ENCODE results near the gene SLC12A2. TPM values are rescaled to one million over a fixed set of nuclear protein-coding genes. Genes with fewer than 3 reads are reported as not detected.

SLC12A2 gene
- total RNA-seq, 1 donor from 2014 or later = 24.6 TPM

GRCh38 chr5:128097781-128098180 lies 14.2 kb downstream of the SLC12A2 start:
- H3K4me2 ChIP-seq = no peak overlapping the region
- peaks cover 23% of the 10 kb centered on the region for H3K9me3 Mint-ChIP-seq
- H3K36me3 Mint-ChIP-seq = peaks cover 36% of the 10 kb centered on the region
- H3K9ac ChIP-seq = no peak overlapping the region
- H3K27ac ChIP-seq = no peak overlapping the region
- H3K27me3 Mint-ChIP-seq (ENCODE audit: insufficient read depth, low read depth) = no peaks in the 10 kb centered on the region
- H3K27me3 ChIP-seq = no peaks in the 10 kb centered on the region
- H2AFZ ChIP-seq (replicated peaks) = no peak overlapping the region
- no peaks in the 10 kb centered on the region for H3F3A ChIP-seq (ENCODE audit: low read depth)
- no peak overlapping the region for H3K4me3 Mint-ChIP-seq
- peaks cover 13% of the 10 kb centered on the region for H3K36me3 ChIP-seq
- H4K20me1 ChIP-seq (ENCODE audit: low read depth) = no peaks in the 10 kb centered on the region
- peaks cover 16% of the 10 kb centered on the region for H3K9me3 ChIP-seq (ENCODE audit: low read depth)
- H3K4me1 Mint-ChIP-seq = no peaks in the 10 kb centered on the region
- H3K27ac Mint-ChIP-seq = no peak overlapping the region
- no peak for DNase-seq (ENCODE audit: low spot score)
- H3K4me3 ChIP-seq = no peak overlapping the region
- H3K4me1 ChIP-seq = no peaks in the 10 kb centered on the region
- no peak for TF ChIP-seq CTCF (IDR thresholded peaks at IDR 0.05)
- no peak for TF ChIP-seq EZH2phosphoT487 (IDR thresholded peaks at IDR 0.05)
- no peak for TF ChIP-seq EZH2 (IDR thresholded peaks at IDR 0.05)
- peaks cover 40% of the 10 kb centered on the region for H3K79me2 ChIP-seq (ENCODE audit: low read depth)

- peaks cover 33% of the 10 kb centered on the region for H3K36me3 Mint-ChIP-seq
- Histone ChIP-seq H3K79me2 (ENCODE audit: low read depth) (peaks cover 42% of the 10 kb centered on the region), H3K36me3 (peaks cover 13% of the 10 kb centered on the region), H3K4me3 (no peak overlapping the region), H4K20me1 (ENCODE audit: low read depth) (no peaks in the 10 kb centered on the region), H2AFZ (replicated peaks) (no peak overlapping the region), H3K9me3 (ENCODE audit: low read depth) (peaks cover 16% of the 10 kb centered on the region), H3K27me3 (no peaks in the 10 kb centered on the region), H3K9ac (no peak overlapping the region), H3F3A (ENCODE audit: low read depth) (no peaks in the 10 kb centered on the region), H3K27ac (no peak overlapping the region), H3K4me2 (no peak overlapping the region), H3K4me1 (no peaks in the 10 kb centered on the region)
- H3K27ac Mint-ChIP-seq = no peak overlapping the region
- H3K4me3 Mint-ChIP-seq = no peak overlapping the region
- no peaks in the 10 kb centered on the region for H3K4me1 Mint-ChIP-seq
- DNase-seq (ENCODE audit: low spot score) = no peak
- H3K27me3 Mint-ChIP-seq (ENCODE audit: insufficient read depth, low read depth) = no peaks in the 10 kb centered on the region
- TF ChIP-seq CTCF (IDR thresholded peaks at IDR 0.05) = no peak
- no peak for TF ChIP-seq EZH2phosphoT487 (IDR thresholded peaks at IDR 0.05)
- no peak for TF ChIP-seq EZH2 (IDR thresholded peaks at IDR 0.05)
- peaks cover 23% of the 10 kb centered on the region for H3K9me3 Mint-ChIP-seq
These were observed 16.4 kb downstream of the SLC12A2 start for GRCh38 chr5:128099944-128100343.

- Histone ChIP-seq H3K79me2 (ENCODE audit: low read depth) (peaks cover 32% of the 10 kb centered on the region), H2AFZ (replicated peaks) (no peak overlapping the region), H3K9ac (no peak overlapping the region), H3K9me3 (ENCODE audit: low read depth) (peaks cover 16% of the 10 kb centered on the region), H3F3A (ENCODE audit: low read depth) (no peaks in the 10 kb centered on the region), H3K27ac (no peak overlapping the region), H3K4me3 (no peak overlapping the region), H3K4me1 (peaks cover 3% of the 10 kb centered on the region), H4K20me1 (ENCODE audit: low read depth) (no peaks in the 10 kb centered on the region), H3K27me3 (no peaks in the 10 kb centered on the region), H3K4me2 (no peak overlapping the region), H3K36me3 (peaks cover 13% of the 10 kb centered on the region)
- H3K27ac Mint-ChIP-seq = no peak overlapping the region
- DNase-seq (ENCODE audit: low spot score) = no peak
- no peaks in the 10 kb centered on the region for H3K27me3 Mint-ChIP-seq (ENCODE audit: insufficient read depth, low read depth)
- TF ChIP-seq EZH2phosphoT487 (IDR thresholded peaks at IDR 0.05) (no peak), EZH2 (IDR thresholded peaks at IDR 0.05) (no peak), CTCF (IDR thresholded peaks at IDR 0.05) (no peak)
- H3K4me3 Mint-ChIP-seq = no peak overlapping the region
- peaks cover 31% of the 10 kb centered on the region for H3K36me3 Mint-ChIP-seq
- H3K9me3 Mint-ChIP-seq = peaks cover 23% of the 10 kb centered on the region
- H3K4me1 Mint-ChIP-seq = no peaks in the 10 kb centered on the region
These were observed 17.4 kb downstream of the SLC12A2 start for GRCh38 chr5:128100860-128101557.

All from neural progenitor cell (in vitro differentiated cells).